GM19397 (cell line): Measurements from ENCODE around the gene SIAH1.
"Not testable (repeated sequence)": the region's sequence is repeated elsewhere in the genome, so short reads cannot be mapped to it uniquely, and the experiment has no call there.

Source experiments
- ATAC-seq: cut with Tn5 transposase; IDR thresholded peaks from one replicate; pipeline ENCODE4 v1.9.1; 2021; ENCODE audit warnings: mild to moderate bottlenecking, moderate library complexity; ENCODE audit not compliant: unreplicated experiment

SIAH1 gene

DNA sequence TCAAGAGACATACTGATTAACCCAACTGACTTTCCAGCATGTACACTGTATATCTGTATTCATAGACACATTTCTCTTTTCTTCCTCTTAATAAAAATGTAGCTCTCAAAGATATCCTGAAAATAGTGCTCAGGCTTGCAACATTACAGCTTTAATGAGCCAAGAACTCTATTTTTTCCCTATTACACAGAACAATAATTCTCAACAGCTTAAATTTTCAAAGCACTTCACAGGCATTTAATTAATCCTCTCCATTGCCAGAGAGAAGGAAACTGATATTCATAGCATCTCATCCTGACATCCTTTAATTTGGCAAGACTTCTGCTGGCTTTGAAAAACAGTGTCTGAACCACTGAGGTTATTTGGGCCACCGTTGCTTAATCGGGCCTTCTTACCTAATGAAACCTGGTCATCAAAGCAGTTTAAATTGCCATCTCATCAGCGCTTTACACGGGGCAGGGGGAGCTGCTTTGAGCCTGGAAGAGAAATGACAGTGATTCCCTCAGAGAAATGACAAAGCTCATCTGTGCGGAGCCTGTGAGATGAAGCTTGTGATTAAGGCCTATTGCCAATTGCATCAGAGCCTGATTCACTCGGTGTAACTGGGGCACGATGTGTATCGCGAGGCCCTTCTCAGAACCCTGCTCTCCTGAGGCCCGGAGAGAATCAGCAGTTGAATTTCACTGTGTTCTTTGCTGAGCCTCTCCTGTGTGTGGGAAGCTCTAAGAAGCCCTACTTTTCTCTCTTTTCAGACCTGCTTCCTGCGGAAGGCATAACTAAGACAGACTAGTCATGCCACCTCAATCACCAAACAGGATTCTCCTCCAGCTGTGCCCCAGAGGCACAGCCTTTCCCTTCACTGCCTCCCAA lies 8.5 kb upstream of the SIAH1 start:
- ATAC-seq: no peak

DNA sequence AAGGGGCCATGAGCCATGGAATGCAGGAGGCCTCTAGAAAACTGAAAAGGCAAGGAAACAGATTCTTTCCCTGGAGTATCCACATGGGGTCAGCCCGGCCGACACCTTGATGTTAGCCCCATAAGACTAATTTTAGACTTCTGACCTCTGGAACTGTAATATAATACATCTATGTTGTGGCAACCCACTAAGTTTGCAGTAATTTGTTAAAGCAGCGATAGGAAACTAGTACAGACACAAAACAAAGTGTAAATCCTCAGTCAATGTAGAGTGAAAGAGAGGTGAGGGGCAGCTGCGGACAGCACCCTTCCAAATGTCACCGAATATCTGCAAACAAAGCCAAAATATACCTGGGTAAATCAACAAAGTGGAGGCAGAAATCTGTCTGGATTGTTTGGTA lies 7.2 kb upstream of the SIAH1 start:
- ATAC-seq: no peak

DNA sequence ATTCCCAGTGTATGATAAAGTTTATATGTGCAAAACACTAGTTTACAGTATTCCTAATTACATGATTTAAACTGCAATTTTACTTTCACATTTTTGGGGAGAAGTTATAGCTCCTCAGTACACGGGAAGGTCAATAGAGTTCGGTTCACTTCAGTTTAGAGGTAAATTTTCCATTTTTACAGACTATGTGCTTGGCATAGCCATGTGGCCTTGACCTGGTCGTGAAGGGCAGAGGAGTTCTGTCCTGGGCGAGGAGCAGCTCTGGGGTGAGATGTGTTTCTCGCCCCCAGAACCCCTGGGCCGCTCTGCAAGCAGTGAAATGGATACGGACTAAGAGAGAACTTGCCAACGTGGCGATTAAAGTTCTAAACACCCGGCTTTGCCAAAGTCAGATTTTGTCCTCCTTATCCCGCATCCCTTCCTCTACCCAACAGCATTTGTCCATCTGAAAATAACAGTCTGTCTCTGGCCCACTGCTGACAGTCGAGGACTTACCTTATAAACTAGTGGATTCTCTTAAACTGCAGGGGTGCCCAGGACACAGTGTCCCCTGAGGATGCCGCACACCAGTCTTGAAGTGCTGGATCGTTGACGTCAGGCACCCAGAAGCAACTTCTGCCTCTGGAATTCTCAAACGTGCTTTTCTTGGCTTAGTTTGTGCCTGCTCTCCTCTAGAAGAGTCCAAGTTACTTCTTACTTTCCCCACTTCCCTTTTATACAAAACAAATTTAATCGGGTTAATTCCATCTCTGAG lies 1.5 kb upstream of the SIAH1 start:
- no peak for ATAC-seq

DNA sequence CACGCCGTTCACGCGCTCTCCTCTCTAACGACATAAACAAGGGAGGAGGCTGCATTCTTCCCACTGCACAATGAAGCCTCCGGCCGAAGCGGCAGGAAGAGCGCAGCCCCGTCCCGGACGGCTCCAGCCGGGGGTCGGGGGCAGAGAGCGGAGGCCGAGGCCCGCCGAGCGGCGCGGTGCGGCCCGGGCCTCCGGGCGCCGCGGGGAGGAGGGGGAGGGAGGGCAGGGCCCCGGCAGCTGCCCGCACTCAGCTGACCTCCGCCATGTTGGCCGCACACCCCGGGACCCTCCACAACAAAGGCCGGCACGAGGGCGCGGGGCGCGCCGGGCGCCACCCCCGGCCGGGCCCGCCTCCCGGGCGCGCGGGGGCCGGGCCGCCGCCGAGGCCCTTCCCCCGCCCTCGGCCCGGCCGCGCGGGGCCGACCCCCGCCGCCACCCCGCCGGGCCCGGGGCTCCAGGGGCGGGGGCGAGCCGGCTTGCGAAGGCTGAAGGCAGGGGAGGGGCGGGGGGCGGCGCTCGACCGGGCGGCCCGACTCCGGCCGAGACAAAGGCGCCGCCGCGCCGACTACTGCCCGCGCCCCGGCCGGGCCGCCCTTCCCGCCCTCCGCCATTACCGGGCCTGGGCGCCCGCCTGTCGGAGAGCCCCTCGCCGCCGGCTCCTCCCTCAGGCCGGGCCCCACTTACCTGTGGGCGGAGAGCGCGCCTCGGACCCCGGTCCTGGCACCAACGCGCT lies 527 bp downstream of the SIAH1 start:
- ATAC-seq: peak; percentile 60

DNA sequence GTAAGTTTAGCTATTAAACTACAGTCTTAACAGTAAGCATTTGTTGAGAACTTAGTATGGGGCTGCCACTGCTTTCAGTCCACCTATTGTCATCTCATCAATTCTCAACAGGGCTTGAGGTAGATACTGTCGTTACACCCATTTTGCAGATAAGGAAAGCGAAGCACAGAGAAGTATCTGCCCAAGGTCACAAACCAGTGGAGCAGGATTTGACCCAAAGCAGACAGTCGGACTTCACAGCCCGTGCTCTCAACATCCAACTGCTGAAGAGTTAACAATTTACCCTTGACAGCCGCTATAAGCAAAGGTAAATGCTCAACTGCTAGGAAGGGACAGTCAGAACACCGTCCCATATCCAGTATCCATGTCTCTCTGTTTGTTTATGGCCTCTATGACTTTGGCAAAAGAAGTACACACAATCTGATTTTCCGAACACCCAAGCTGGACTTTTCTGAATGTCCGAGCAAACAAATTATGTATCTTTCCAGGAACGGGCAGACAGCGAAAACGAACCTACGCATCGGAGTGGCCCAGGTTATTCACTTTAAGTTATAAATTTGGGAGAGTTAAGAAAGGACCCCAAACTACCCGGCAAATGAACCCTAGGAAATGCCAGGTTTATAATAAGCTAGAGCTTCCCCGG lies 1.2 kb downstream of the SIAH1 start:
- no peak for ATAC-seq

DNA sequence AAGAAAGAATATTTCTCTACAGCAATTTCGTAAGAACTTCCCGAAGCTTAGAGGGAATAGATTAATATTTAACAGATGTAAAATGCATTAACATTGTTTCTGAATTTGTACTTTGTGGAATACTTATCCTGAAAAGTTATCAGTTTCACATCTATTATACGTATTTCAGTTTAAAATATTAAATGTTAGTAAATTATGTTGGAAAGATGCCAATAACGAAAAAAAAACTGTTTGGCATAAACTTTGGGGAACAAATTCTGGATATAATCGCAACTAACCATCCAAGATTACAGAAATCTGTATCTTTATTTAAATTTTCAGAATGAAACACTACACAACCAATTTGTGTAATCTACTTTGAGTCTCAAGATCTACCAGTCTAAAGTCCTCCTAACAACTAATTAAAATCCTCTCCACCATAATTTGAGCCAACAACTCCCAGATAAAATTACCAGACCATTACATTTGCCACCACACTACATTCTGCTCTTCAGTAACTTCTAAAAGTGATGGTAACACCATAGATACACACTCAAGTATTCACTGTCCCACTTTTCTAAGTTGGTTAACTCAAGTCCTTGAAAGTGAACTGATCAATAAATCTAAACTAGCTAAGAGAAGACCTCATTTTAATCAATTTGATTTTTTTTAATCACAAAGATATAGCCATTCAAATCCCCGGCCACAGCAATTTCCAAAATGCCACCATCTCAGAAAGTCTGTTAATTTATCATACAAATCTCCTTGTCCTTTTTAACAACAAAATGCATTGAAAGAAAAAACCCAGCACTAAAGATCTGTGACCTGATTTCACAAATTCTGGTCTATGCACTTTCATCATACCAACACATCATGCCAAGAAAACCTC lies 2.0 kb downstream of the SIAH1 start:
- ATAC-seq: no peak

DNA sequence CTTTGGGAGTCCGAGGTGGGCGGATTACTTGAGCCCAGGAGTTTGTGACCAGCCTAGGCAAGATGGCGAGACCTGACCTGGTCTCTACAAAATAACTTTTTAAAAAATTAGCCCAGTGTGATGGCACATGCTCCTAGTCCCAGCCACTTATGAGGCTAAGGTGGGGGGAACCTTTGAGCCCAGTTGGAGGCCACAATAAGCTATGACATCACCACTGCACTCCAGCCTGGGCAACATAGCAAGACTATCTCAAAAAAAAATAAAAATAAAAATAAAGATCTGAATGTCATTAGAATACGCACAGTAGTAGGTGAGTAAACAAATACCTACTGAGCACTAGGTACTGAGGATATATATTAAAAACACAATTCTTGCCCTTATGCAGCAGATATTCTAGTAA lies 3.1 kb downstream of the SIAH1 start:
- ATAC-seq: no peak

DNA sequence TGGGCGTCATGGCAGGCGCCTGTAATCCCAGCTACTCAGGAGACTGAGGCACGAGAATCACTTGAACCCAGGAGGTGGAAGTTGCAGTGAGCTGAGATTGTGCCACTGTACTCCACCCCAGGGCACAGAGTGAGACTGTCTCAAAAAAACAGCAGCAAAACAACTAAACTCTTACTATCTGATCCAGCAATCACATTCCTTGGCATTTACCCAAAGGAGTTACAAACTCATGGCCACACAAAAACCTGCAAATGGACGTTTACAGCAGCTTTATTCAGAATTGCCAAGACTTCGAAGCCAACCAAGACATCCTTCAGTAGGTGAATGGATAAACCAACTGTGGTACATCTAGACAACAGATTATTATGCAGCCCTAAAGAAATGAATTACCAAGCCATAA lies 4.0 kb downstream of the SIAH1 start:
- ATAC-seq: no peak

DNA sequence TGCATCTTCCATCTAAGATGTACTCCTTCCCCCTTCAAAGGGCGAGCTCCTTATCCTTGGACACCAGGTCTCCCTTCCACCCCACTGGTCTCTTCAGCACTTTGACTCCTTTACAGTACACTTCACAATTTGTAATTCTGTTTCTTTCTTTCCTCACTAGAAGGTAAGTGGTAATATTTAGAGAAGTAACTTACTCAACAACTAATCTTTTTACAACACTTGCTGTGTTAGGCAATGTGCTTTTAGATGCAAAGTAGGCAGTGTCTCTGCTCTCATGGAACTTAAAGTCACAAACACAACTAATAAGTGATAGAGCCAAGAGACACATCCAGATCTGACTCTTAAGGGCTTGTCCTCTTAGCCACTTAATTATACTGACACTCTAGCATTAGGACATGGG lies 6.4 kb downstream of the SIAH1 start:
- no peak for ATAC-seq

DNA sequence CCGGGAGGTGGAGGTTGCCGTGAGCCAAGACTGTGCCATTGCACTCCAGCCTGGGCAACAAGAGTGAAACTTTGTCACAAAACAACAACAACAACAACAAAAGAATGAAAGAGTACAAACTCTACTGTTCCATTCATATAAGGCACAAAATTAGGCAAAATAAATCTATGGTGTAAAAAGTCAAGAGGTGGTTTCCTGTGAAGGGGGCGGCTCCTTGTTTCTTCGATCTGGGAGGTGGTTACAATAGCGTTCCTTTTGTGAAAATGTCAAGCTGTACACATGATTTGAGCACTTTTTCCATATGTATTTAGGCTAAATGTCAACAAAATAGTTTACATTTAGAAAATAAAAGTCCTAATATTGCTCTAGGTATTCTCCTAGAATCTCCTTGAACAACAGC lies 6.9 kb downstream of the SIAH1 start:
- ATAC-seq: no peak

DNA sequence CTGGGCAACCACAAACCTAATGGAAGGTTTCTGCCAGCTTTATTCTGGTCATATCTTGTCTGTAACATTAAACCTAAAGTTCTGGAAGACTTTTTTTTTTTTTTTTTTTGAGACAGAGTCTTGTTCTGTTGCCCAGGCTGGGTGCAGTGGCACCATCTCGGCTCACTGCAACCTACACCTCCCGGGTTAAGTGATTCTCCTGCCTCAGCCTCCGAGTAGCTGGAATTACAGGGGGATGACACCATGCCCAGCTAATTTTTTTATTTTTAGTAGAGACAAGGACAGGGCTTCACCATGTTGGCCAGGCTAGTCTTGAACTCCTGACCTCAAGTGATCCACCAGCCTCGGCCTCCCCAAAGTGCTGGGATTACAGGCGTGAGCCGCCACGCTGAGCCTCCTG lies 7.9 kb downstream of the SIAH1 start:
- not testable (repeated sequence) for ATAC-seq

DNA sequence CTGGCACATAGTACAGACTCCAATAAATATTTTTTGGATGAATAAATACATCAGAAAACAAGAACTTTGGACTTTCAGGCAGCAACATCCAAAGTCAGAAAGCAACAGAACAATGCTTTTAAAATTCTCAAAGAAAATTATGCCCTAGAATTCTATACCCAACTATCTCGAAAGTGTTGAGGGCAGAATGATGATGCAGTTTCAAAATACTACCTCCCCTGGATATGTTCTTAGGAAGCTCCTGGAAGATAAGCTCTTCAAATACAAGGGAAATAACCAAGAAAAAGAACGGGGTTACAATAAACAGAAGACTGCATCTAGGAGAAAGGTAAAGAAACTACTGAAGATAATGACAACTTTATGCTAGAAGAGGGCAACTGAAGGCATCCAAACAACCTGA lies 11.0 kb downstream of the SIAH1 start:
- no peak for ATAC-seq

DNA sequence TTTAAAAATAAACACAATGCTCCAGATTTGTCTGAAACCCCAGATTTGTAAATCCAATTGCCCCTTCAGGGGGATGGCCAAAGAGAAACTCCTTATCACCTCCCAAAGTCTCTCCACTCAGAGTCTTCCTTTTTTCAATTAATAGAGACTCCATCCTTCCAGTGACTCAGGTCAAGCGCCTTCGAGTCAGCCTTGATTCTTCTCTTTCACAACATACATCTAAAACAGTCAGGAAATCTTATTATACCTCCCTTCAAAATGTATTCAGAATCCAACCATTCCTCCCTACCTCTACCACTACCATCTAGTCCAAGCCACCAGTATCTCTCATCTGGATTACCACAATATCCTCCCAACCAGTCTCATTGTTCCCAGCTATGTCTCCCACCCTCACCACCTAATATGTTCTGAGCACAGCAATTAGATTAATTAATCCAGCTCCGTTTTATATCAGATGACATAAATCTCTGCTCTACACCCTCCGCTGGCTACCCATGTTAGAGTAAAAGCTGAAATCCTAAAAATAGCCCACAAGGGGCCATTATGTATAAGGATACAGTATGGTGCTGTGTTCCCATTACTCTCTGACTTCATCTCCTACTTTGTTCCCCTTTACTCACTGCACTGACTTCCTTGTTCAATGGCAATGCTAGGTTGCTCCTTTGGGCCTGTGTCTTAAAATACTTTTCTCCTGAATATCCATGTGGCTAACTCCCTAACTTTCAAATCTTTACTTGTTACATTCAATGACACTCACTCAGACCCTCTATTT lies 11.8 kb downstream of the SIAH1 start:
- no peak for ATAC-seq

DNA sequence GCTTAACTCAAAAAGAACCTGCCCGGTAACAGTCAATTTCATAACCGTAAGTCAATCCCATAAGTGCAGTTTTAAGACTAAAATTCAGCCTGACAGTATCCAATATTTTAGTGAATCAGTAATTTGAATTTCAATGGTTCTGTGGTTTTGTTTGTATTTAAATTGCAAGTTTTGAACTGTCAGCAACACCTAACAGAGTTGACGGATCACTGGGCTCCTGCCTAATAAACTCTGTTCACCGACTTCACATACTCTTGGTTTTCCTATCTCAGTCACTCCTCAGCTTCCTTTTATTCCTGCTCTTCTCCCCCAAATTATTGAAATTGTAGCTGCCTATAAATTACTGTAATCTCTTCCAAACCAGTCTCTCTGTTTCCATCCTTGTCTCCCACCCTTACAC lies 12.5 kb downstream of the SIAH1 start:
- no peak for ATAC-seq

DNA sequence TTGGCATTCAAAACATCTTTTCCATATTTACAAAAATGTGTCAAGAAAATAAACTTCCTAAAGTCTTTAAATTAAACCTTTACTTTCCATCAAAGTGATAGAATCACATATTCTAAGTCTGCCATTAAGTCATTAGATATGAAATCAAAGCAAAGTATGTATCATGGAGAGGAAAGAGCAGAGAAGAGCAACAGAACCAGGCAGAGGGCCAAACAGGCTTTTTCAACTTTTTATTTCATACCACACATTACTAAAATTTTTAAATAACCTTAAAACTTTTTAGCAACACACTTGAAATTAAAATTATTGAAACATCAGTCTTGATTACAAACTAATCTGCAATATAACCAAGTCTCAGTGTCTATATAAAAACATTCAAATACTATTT lies 13.8 kb downstream of the SIAH1 start:
- ATAC-seq: no peak

DNA sequence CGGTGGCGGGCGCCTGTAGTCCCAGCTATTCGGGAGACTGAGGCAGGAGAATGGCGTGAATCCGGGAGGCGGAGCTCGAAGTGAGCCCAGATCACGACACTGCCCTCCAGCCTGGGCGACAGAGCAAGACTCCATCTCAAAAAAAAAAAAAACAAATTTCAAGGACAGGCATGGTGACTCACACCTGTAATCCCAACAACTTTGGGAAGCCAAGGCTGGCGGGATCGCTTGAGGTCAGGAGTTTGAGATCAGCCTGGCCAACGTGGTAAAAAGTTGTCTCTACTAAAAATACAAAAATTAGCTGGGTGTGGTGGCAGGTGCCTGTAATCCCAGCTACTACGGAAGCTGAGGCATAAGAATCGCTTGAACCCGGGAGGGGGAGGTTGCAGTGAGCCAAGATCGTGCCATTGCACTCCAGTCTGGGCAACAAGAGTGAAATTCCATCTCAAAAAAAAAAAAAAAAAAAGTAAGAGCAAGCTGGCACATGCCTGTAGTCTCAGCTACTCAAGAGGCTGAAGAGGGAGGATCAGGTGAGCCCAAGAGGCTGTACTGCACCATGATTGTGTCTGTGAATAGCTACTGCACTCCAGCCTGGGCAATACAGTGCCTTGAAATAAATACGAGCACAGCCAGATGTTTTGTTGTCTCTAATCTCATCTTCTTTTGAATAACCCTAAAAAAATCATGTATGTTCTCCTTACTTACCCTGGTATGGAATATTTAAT lies 14.4 kb downstream of the SIAH1 start:
- ATAC-seq: not testable (repeated sequence)

DNA sequence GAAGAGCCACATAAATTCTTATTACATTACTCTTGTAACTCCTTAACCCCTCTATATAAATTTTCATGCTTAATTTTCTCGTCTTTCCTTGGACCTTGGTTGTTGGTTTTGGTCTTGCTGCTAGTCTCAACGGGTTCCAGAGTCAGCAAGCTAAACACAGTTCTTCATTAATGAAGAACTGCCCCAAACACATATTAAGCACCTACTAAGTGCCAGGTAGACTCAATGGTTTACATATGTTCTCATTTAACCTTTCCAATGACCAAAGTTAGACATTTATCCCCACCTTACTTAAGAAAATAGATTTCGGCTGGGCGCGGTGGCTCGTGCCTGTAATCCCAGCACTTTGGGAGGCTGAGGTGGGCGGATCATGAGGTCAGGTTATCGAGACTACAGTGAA lies 15.0 kb downstream of the SIAH1 start:
- no peak for ATAC-seq

DNA sequence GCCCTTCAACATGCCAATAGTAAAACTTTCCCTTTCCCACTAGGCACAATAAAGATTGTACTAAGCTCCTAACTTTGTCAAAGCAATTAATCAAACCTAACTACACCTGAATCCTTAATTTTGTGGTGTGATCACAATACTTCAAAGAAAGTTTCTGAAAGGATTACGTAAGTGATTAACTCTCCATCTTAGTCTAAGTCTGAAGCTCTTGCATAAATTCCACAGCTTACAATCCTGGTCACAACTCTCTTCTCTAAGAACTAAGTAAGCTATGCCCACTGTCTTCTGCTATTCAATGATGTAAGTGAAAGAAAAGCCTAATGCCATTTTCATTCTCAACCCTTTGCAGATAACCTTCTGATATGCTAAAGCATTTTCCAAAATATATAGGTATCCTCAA lies 15.4 kb downstream of the SIAH1 start:
- no peak for ATAC-seq
